Dermis lymphatic vessel endothelial cell (primary cell): ENCODE measurements around the gene ITSN2. TPM values are rescaled to one million over a fixed set of nuclear protein-coding genes. Genes with fewer than 3 reads are reported as not detected.

Experiments used
- total RNA-seq: library from RNA; depleted of rRNA; stranded (reverse); fragments of >200 nt; gene quantifications from 2 replicates; pipeline ENCODE4 v1.2.1, GENCODE V29; 2014

Gene ITSN2
- total RNA-seq, result 40.9 and 49.3 TPM in 2 replicates

GRCh38 chr2:24360050-24360962 lies at the start of gene ITSN2:
Gene ITSN2, minus strand, starts transcription at chr2:24360536. Its CDS starts 32,454 bp downstream, at chr2:24328082.

GRCh38 chr2:24174851-24175277 lies 185.5 kb downstream of the ITSN2 start, which contains the start of gene FAM228A:
Gene FAM228A, plus strand, starts transcription at chr2:24175053. Its CDS starts 428 bp downstream, at chr2:24175481.

Other genes starting within 250 kb of the ITSN2 start
- gene PFN4, start 237.2 kb downstream of the ITSN2 start, total RNA-seq, result 0.17 and 0.76 TPM in 2 replicates
- 7.3 and 7.4 TPM in 2 replicates for gene FAM228B, start 237.1 kb downstream of the ITSN2 start, total RNA-seq
- 0.09 and 0.43 TPM in 2 replicates for gene FAM228A, start 185.5 kb downstream of the ITSN2 start, total RNA-seq
- gene NCOA1, start 130.7 kb upstream of the ITSN2 start, total RNA-seq, result 10.1 and 11.3 TPM in 2 replicates